HepG2 (cell line): ENCODE data around the gene PIM1. TPM values are rescaled to one million over a fixed set of nuclear protein-coding genes. Genes with fewer than 3 reads are reported as not detected.
A peak's percentile ranks its signal among the peaks of the same experiment; 100 is the strongest.

ENCODE experiments used
- ARNT ChIP-seq: fragments of 450-650 bp; IDR thresholded peaks from 2 replicates; pipeline ENCODE4 v1.6.1; 2017
- CBFB ChIP-seq: sonication (generic); formaldehyde crosslinking; IDR thresholded peaks from 2 replicates; pipeline ENCODE4 v1.4.0; 2020; ENCODE audit warnings: missing genetic modification reagents
- ETV5 ChIP-seq: IDR thresholded peaks from 2 replicates; pipeline ENCODE4 v1.6.1; 2018; ENCODE audit warnings: missing biosample characterization, missing genetic modification reagents, inconsistent platforms, borderline replicate concordance
- HDAC2 ChIP-seq: sonication (generic); formaldehyde crosslinking; IDR thresholded peaks from 2 replicates; pipeline ENCODE4 v1.4.0; 2020; ENCODE audit warnings: missing genetic modification reagents
- KAT8 ChIP-seq: IDR thresholded peaks from 2 replicates; pipeline ENCODE4 v1.6.1; 2016; ENCODE audit warnings: missing genetic modification reagents, missing compliant biosample characterization
- NCOA5 ChIP-seq: sonication (generic); formaldehyde crosslinking; IDR thresholded peaks from 2 replicates; pipeline ENCODE4 v1.4.0; 2020; ENCODE audit warnings: missing genetic modification reagents
- REPIN1 ChIP-seq: sonication (generic); formaldehyde crosslinking; IDR thresholded peaks from 2 replicates; pipeline ENCODE4 v1.8.0; 2022; ENCODE audit warnings: missing genetic modification reagents, low read depth, mild to moderate bottlenecking, borderline replicate concordance
- ZBTB26 ChIP-seq: IDR thresholded peaks from 2 replicates; pipeline ENCODE4 v1.6.1; 2016; ENCODE audit warnings: missing compliant biosample characterization, missing genetic modification reagents, borderline replicate concordance
- ZBTB49 ChIP-seq: sonication (generic); formaldehyde crosslinking; IDR thresholded peaks from 2 replicates; pipeline ENCODE4 v1.4.0; 2020; ENCODE audit warnings: missing genetic modification reagents, borderline replicate concordance
- ZGPAT ChIP-seq: IDR thresholded peaks from 2 replicates; pipeline ENCODE4 v1.6.1; 2016; ENCODE audit warnings: mild to moderate bottlenecking
- ZNF136 ChIP-seq: sonication (generic); formaldehyde crosslinking; IDR thresholded peaks from 2 replicates; pipeline ENCODE4 v1.8.1; 2022; ENCODE audit warnings: low read depth, mild to moderate bottlenecking, moderate library complexity, missing genetic modification reagents
- ZNF609 ChIP-seq: sonication (generic); formaldehyde crosslinking; IDR thresholded peaks from 2 replicates; pipeline ENCODE4 v1.4.0; 2020; ENCODE audit warnings: mild to moderate bottlenecking, missing genetic modification reagents, borderline replicate concordance
- ZNF761 ChIP-seq: sonication (generic); formaldehyde crosslinking; conservative IDR thresholded peaks from 2 replicates; pipeline ENCODE4 v1.4.0; 2020; ENCODE audit warnings: mild to moderate bottlenecking, missing genetic modification reagents
- ZNF891 ChIP-seq: sonication (generic); formaldehyde crosslinking; IDR thresholded peaks from 2 replicates; pipeline ENCODE4 v1.5.0; 2020; ENCODE audit warnings: mild to moderate bottlenecking, missing genetic modification reagents
- polyA plus RNA-seq, 8 experiments: library from polyadenylated mRNA; depleted of rRNA in 3 of 8; stranded (reverse) in 7 of 8; unstranded in 1 of 8; fragments of >200 nt; fragmentation: Illumina TruSeq in 4 of 8; extraction: Trizol in 4 of 8; gene quantifications; 2 replicates each; pipeline versions ENCODE4 v1.2.1 to v1.2.3, GENCODE V29; 2011 to 2016; ENCODE audit warnings: low read depth in 4 of 8, missing spikeins in 1 of 8, mixed read lengths in 1 of 8; ENCODE audit not compliant: insufficient read depth in 1 of 8
- total RNA-seq, 5 experiments: library from RNA; depleted of rRNA; stranded (reverse); fragments of >200 nt; fragmentation: Illumina TruSeq; extraction: Trizol; gene quantifications; 2 replicates each; pipeline ENCODE4 v1.2.3, GENCODE V29; 2016; ENCODE audit warnings: low read depth in 1 of 5
- TF ChIP-seq, protein P1 (sequence below): sonication (generic); formaldehyde crosslinking; IDR thresholded peaks from 2 replicates; pipeline ENCODE4 v1.8.0; 2022; ENCODE audit warnings: missing genetic modification reagents, mild to moderate bottlenecking, inconsistent platforms, borderline replicate concordance

The PIM1 gene
- total and polyA plus RNA-seq, 2 of the 13 experiments (the other 11 are each of a cell fraction or from before 2014, with no cell fraction given), result 29.4 to 117 TPM

- TF ChIP-seq, protein P1, sequence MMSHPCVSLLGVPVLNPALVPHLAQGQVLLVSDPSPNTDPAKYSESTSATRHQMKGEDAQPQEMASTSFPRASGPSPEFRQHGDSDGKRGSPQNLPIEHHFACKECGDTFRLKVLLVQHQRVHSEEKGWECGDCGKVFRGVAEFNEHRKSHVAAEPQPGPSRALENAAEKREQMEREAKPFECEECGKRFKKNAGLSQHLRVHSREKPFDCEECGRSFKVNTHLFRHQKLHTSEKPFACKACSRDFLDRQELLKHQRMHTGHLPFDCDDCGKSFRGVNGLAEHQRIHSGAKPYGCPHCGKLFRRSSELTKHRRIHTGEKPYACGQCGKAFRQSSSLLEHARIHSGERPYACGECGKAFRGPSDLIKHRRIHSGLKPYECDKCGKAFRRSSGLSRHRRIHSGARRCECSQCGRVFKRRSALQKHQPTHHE (CRISPR knock-in tag), result no peak; the same call in 1 of the 2 replicates
- TF ChIP-seq ZNF891, result 0 out of 2 replicates have a peak, but pooled peaks have one; percentile 41
- peak; percentile 80 for TF ChIP-seq KAT8
- peak; percentile 77; the same call in 1 of the 2 replicates for TF ChIP-seq HDAC2 (CRISPR knock-in tag)
- no peak for TF ChIP-seq ARNT
- TF ChIP-seq ZGPAT (CRISPR knock-in tag), result peak; percentile 81
- 0 out of 2 replicates have a peak, but pooled peaks have one; percentile 21 for TF ChIP-seq ZNF761 (CRISPR knock-in tag)
- peak; percentile 88 for TF ChIP-seq ZNF609 (CRISPR knock-in tag)
- TF ChIP-seq ZNF136 (CRISPR knock-in tag), result peak; percentile 53; the same call in 1 of the 2 replicates
- no peak for TF ChIP-seq ZBTB49 (CRISPR knock-in tag)
- TF ChIP-seq REPIN1 (CRISPR knock-in tag), result peak; percentile 91; the same call in 1 of the 2 replicates
- peak; percentile 53; the same call in 1 of the 2 replicates for TF ChIP-seq ETV5
- TF ChIP-seq NCOA5 (CRISPR knock-in tag), result no peak
- peak; percentile 100 for TF ChIP-seq CBFB (CRISPR knock-in tag)
- peak; percentile 69; the same call in 1 of the 2 replicates for TF ChIP-seq ZBTB26 (CRISPR knock-in tag)
These were observed 2.2 kb downstream of the PIM1 start (continued) for GRCh38 chr6:37171970-37172812.
